HG02763 (cell line): ENCODE results near the gene SPATA46.

Experiments
- ATAC-seq: cut with Tn5 transposase; IDR thresholded peaks from one replicate; pipeline ENCODE4 v1.9.1; 2021; ENCODE audit warnings: mild to moderate bottlenecking, moderate library complexity; ENCODE audit not compliant: unreplicated experiment

The SPATA46 gene

GRCh38 chr1:162391790-162392563 lies 15.3 kb upstream of the SPATA46 start:
- no peak for ATAC-seq

GRCh38 chr1:162390396-162391185 lies 13.9 kb upstream of the SPATA46 start:
- ATAC-seq: no peak

- no peak for ATAC-seq
These were observed 13.3 kb upstream of the SPATA46 start for GRCh38 chr1:162389971-162390370.

- no peak for ATAC-seq
These were observed 12.6 kb upstream of the SPATA46 start for GRCh38 chr1:162389021-162389818.

DNA sequence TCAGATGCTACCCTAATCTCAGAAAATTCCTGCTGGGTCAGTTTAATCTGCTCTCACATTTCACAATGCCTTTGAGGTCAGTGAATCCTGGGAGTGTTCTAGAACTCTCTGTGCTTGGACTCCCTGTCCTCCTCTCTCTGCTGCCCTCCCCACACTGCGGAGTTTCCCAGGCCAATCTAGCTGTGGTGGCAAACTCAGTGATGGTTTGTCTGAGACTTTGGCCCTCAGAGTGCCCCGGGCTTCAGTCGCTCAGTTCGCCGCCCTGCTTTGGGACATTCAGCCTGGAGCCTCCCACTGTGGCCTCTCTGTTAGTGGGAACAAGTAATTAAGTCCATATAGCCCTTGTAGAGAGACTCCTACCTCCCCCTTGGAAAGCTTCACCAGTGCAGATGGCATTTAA lies 12.0 kb upstream of the SPATA46 start:
- ATAC-seq: no peak

DNA sequence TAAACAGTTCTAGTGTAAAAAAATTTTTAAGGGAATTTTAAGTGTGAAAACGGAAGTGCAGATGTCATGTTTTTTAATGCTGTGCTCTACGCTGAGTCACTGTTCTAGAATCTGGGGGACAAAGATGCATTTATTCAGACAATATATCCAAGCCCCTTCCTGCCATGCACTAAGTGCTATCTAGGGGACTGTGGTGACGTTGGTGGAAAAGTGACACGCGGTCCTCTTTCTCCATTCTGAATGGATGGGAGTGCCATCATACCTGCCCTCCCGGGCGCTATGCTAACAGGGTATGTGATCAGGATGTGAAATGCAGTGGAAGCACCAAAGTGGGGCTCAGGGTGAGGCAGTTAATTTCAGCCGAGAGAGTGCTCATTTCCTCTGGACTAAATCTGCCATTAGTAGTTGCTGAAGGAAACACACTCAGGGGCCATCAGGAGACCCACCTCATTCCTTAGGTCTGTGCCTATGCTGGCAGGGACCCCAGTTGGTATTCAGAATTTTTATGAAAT lies 11.5 kb upstream of the SPATA46 start:
- no peak for ATAC-seq

- ATAC-seq: no peak
These were observed 10.8 kb upstream of the SPATA46 start for GRCh38 chr1:162387226-162388082.

DNA sequence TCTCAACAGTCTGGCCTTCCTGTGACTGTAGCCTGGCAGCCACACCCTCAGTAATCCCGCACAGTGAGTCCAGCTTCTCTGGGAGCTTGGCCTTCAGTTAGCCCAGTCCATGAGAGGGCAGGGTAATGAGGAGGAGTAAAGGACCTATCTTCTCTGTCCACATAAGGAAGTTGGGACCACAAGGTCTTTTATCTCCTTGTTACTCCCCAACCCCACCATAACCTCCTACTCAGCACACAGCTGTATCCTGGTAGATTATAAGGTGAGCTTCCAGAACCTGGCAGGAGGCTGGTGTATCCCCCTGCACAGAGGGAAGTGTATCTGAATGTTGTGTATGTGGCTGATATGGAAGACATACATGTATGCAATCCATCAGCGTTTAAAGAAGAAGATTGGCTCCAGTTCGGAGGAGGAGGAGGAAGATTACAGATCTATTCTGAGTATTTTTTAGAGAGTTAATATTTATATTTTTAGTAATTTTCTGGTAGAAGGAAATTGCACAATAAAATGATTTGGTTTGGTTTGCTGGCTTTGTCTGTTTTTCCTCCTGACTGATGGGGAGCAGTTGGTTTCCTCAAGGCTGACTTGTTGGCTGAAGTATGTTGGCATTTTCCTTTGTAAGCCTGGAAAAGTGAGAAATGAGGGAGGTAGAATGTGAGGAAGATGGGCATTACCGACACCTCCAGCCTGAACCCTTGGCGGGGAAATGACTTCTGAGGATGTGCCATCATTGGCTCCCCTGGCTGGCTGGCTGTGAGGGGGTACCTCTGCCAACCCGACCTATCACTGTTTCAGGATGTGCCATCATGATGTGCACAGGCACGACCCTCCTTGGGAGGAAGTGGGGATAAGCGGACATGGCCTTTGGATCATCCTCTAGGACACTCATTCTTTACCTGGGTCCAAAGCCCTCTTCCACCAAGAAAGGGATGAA lies 9.9 kb upstream of the SPATA46 start:
- no peak for ATAC-seq

DNA sequence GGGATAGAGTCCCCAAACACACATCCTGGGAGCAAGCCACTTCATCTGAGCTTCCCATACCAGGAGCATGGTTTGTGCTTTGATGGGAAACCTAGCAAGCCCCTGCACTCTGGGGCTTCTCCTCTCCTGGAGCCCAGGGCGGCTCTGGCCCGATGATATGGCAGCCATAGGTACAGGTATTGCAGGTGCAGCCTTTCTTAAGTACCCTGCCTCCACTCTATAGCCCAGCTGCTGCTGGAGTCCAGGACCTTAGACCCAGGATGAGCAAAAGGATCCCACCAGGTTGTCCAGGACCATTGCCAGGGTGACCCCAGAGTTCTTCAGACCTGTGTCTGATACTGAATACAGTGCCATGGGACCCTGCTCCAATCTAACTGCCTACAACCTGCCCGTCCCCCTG lies 9.0 kb upstream of the SPATA46 start:
- no peak for ATAC-seq

- ATAC-seq: no peak
These were observed 8.6 kb upstream of the SPATA46 start for GRCh38 chr1:162385280-162385623.

DNA sequence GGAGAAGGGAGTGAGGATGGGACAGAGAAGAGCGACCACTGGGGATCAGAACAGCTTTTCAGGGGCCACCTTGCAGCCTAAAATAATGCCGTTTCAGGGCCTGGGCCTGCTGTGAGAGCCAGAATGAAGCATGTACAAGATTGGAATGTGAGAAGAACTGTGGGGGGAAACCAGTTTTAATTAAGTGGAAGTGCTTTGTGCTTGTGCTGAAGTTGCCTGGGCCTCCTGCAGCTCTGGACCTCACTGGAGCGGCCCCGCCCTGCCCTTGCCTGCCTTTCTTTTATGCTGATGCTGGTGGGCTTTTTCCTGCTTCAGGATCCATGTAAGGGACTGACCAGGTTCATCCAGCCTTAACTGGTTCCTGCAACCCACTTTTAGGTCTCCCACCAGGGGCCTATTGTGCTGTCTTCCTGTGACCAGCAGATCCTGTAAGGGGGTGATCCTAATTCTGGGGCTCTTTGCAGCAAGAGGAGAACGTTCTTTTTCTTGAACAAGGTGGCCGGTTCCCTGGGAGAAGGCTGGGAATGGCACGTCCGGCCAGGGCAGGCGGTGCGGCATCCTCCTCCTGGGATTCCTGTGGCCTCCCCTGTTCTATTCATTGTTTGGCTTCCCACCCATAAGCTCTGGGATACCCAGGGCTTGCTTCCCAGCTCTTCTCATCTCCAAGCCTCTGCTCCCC lies 8.1 kb upstream of the SPATA46 start:
- ATAC-seq: no peak

- ATAC-seq: no peak
These were observed 7.5 kb upstream of the SPATA46 start for GRCh38 chr1:162384116-162384515.

DNA sequence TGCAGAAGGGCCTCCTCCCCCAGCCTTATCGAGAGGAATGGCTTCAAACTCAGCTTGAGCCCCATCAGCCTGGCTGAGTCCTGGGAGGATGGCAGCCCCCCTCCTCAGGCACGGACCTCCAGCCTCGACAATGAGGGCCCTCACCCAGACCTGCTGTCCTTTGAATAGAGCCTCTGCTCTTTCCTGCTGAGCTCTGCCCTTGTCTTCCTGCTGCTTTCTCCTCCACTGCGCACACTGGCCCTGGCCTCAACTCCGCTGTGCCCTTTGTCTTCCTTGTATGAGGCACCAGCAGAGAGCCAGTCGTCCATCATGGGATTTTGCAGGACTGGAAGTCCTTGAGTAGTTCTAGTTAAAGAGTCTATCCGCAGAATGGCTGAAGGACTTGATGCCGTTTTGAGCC lies 6.9 kb upstream of the SPATA46 start:
- no peak for ATAC-seq

DNA sequence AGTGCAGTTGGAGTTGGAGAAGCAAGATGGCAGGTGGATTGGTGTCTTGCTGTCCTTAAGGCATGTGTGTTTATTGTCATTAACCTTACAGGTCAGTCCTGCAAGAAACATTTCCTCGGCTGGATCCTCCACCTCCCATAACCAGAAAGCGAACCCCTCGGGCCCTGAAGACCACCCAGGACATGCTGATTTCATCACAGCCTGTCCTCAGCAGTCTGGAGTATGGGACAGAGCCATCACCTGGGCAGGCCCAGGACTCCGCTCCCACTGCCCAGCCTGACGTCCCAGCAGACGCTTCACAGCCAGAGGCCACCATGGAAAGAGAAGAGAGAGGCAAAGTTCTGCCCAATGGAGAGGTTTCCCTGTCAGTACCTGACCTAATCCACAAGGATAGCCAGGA lies 6.4 kb upstream of the SPATA46 start:
- no peak for ATAC-seq

DNA sequence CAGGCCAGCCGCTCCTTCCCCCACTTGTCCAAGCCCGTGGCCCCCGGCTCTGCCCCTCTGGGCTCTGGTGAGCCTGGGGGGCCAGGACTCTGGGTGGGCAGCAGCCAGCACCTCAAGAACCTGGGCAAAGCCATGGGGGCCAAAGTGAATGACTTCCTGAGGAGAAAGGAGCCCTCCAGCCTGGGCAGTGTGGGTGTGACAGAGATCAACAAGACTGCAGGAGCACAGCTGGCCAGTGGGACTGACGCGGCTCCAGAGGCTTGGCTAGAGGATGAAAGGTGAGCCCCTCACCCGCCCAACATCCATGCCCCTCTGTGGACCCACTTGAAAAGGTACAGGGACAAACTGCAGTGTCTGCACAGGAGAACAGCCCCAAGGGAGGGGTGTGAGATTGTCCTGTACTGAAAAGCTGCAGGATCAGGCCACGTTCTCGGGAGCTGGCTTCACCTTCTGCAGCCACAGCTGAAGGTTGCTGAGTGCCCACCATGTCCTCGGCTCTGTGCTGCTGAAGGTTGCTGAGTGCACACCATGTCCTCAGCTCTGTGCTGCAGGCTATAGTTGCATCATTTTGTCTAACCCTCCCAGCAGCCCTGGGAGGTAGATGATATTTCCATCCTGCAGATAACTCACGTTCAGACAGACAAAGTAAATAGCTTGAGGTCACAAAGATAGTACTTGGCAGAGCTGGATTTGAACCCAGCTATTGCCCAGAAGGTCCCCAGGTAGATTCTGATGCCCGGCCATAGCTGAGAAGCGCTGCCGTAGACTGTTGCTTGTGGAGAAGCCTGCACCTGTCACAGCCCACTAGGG lies 5.5 kb upstream of the SPATA46 start:
- ATAC-seq: no peak

DNA sequence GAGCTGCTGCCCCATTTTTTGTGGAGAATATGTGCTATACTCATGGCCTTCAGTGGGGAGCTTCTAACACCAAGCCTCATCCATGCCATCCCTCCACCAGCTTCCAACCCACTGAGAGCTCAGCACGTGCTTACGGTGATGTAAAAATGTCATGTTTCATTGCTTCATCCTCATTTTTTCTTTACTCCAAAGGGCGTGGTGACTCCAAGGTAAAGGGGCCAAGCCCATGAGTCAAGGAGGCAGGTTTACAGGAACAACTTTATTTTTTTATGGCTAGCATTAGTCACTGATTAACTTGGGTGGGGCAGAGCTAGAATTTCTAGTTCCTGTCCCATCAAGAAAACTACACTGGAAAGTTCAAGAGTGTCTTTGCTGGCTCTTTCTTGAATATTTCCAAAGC lies 4.7 kb upstream of the SPATA46 start, which contains the start of gene C1orf226:
Gene C1orf226, plus strand, starts transcription at position 346 of the 400 bp plus-strand sequence. CDS start 174 bp downstream, outside the sequence.
- no peak for ATAC-seq

DNA sequence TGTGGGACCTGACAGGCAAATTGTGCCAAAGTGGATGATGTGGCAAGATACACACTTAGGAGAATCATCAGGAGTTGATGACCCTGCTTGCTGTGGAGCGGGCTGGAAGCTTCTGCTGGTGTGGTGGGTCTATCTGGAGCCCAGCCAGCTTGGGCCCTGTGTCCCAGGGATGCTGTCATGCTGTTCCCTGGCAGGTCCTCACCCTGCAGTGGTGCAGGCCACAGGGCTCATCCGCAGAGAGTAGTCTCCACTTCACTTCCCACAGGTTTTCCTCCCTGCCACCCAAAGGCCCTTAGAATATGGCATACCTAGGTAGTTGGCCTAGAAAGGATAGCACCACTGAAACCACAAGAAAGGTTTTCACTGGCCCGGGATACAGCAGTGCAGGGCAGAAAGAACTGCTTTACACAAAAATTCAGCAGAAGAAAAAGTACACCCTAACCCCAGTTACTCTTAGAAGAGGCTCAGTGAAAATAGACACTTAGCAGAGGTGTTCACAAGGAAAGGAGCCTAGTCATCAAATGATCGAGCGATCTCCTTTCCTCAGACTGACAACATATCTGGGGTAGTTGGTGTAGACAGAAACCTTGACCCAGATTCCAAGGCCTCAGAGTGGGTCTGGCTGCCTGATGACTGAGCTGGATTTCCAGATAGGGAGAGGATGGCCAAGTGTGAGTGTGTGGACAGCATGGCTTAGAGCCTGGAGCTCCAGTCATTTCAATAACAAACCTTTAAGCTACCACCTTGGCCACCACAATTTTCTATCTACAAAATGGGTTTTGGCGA lies 3.6 kb upstream of the SPATA46 start:
- no peak for ATAC-seq
